ENCODE results near the gene UGT2B17. TPM values are rescaled to one million over a fixed set of nuclear protein-coding genes. Genes with fewer than 3 reads are reported as not detected.
"Not testable (repeated sequence)": the region's sequence is repeated elsewhere in the genome, so short reads cannot be mapped to it uniquely, and the experiment has no call there.

The UGT2B17 gene
- total and polyA plus RNA-seq, 2 donors (not counting 3 experiments of a cell fraction or from before 2014, with no cell fraction given): not detected

GRCh38 chr4:68518889-68519288 lies 57.2 kb downstream of the UGT2B17 start:
- no peak for DNase-seq (ENCODE audit: low read depth, low spot score)
- Histone ChIP-seq H3K9ac (replicated peaks; ENCODE audit: extremely low read depth, insufficient read depth, low read length) (no peak overlapping the region), H3K4me2 (ENCODE audit: insufficient read depth, low read length) (no peak overlapping the region), H4K20me1 (replicated peaks; ENCODE audit: control insufficient read depth, extremely low read depth, insufficient read depth, low read length) (no peaks in the 10 kb centered on the region), H3K4me3 (replicated peaks in 1 of 3; ENCODE audit: insufficient read depth in 1 of 3, low read depth in 1 of 3, low read length in 3 of 3) (no peak overlapping the region), H3K4me1 (ENCODE audit: control insufficient read depth, extremely low read depth, insufficient read depth, low read length) (no peaks in the 10 kb centered on the region), H3K27ac (ENCODE audit: insufficient read depth, low read depth, low read length) (no peak overlapping the region), H2AFZ (ENCODE audit: low read depth, low read length) (no peak overlapping the region), H3K36me3 (ENCODE audit: control insufficient read depth in 2 of 2, extremely low read depth in 1 of 2, insufficient read depth in 2 of 2, low read length in 2 of 2) (no peaks in the 10 kb centered on the region), H3K9me1 (replicated peaks; ENCODE audit: control insufficient read depth, extremely low read depth, insufficient read depth, low read length) (no peaks in the 10 kb centered on the region), H3K79me2 (ENCODE audit: control insufficient read depth, insufficient read depth, low read length) (no peaks in the 10 kb centered on the region), H3K9me3 (replicated peaks; ENCODE audit: control insufficient read depth, insufficient read depth, low read length) (no peaks in the 10 kb centered on the region), H3K27me3 (ENCODE audit: control insufficient read depth in 2 of 2, insufficient read depth in 2 of 2, low read length in 2 of 2) (no peaks in the 10 kb centered on the region)
- TF ChIP-seq CTCF (IDR thresholded peaks at IDR 0.05; ENCODE audit: extremely low read depth in 1 of 2, insufficient read depth in 1 of 2, low read depth in 1 of 2, low read length in 2 of 2): no peak
- TF ChIP-seq JUN (IDR thresholded peaks at IDR 0.05; ENCODE audit: borderline replicate concordance, insufficient read depth, insufficient read length, low read depth): no peak
- no peak for TF ChIP-seq FOS (IDR thresholded peaks at IDR 0.05; ENCODE audit: borderline replicate concordance, insufficient read depth, low read length)
- TF ChIP-seq GATA2 (IDR thresholded peaks at IDR 0.05; ENCODE audit: insufficient read depth, insufficient read length, low read depth, low read length): no peak
- no peak for TF ChIP-seq POLR2A (IDR thresholded peaks at IDR 0.05; ENCODE audit: low read depth, low read length)
- no peak for TF ChIP-seq EZH2 (IDR thresholded peaks at IDR 0.05; ENCODE audit: borderline replicate concordance, low read depth, low read length, severe bottlenecking)
- TF ChIP-seq POLR2AphosphoS5 (IDR thresholded peaks at IDR 0.05; ENCODE audit: insufficient read depth, low read depth, low read length): no peak
- dilution Hi-C loops (cut with MboI; ENCODE audit: extremely low pct_ligation_motif_present, low sequenced_read_pairs) (no loop called here), intact Hi-C loops (cut with micrococcal nuclease) (no loop called here)
- CTCF ChIA-PET: no interaction called here
- no TSS peak for BruUV-seq (replicated peaks)
- POLR2A ChIA-PET: no interaction called here
- FAIRE-seq: no peak

- H3K9ac ChIP-seq (replicated peaks; ENCODE audit: extremely low read depth, insufficient read depth, low read length); H3K27ac ChIP-seq (ENCODE audit: insufficient read depth, low read depth, low read length); H4K20me1 ChIP-seq (replicated peaks; ENCODE audit: control insufficient read depth, extremely low read depth, insufficient read depth, low read length); dilution Hi-C loops (cut with MboI; ENCODE audit: extremely low pct_ligation_motif_present, low sequenced_read_pairs); H3K4me3 ChIP-seq (replicated peaks in 1 of 3; ENCODE audit: insufficient read depth in 1 of 3, low read depth in 1 of 3, low read length in 3 of 3); BruUV-seq (replicated peaks); H2AFZ ChIP-seq (ENCODE audit: low read depth, low read length); H3K79me2 ChIP-seq (ENCODE audit: control insufficient read depth, insufficient read depth, low read length); DNase-seq (ENCODE audit: low read depth, low spot score); POLR2A ChIA-PET; intact Hi-C loops (cut with micrococcal nuclease); H3K9me3 ChIP-seq (replicated peaks; ENCODE audit: control insufficient read depth, insufficient read depth, low read length); H3K36me3 ChIP-seq (ENCODE audit: control insufficient read depth in 2 of 2, extremely low read depth in 1 of 2, insufficient read depth in 2 of 2, low read length in 2 of 2); CTCF ChIA-PET; H3K4me1 ChIP-seq (ENCODE audit: control insufficient read depth, extremely low read depth, insufficient read depth, low read length); H3K4me2 ChIP-seq (ENCODE audit: insufficient read depth, low read length); H3K9me1 ChIP-seq (replicated peaks; ENCODE audit: control insufficient read depth, extremely low read depth, insufficient read depth, low read length); H3K27me3 ChIP-seq (ENCODE audit: control insufficient read depth in 2 of 2, insufficient read depth in 2 of 2, low read length in 2 of 2); FAIRE-seq: not testable (repeated sequence)
Observed at GRCh38 chr4:68505452-68505851, 70.7 kb downstream of the UGT2B17 start.

DNA sequence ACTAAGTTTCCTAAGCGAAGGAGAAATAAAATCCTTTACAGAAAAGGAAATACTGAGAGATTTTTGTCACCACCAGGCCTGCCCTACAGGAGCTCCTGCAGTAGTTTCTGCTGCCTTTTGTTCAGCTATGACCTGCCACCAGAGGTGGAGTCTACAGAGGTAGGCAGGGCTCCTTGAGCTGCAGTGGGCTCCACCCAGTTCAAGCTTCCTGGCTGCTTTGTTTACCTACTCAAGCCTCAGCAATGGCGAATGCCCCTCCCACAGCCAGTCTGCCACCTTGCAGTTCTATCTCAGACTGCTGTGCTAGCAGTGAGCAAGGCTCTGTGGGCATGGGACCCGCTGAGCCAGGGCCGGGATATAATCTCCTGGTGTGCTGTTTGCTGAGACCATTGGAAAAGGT lies 71.3 kb downstream of the UGT2B17 start:
- H2AFZ ChIP-seq (ENCODE audit: low read depth, low read length); H3K4me1 ChIP-seq (ENCODE audit: control insufficient read depth, extremely low read depth, insufficient read depth, low read length); H3K4me2 ChIP-seq (ENCODE audit: insufficient read depth, low read length); H3K36me3 ChIP-seq (ENCODE audit: control insufficient read depth in 2 of 2, extremely low read depth in 1 of 2, insufficient read depth in 2 of 2, low read length in 2 of 2); dilution Hi-C loops (cut with MboI; ENCODE audit: extremely low pct_ligation_motif_present, low sequenced_read_pairs); BruUV-seq (replicated peaks); FAIRE-seq; POLR2A ChIA-PET; intact Hi-C loops (cut with micrococcal nuclease); H3K4me3 ChIP-seq (replicated peaks in 1 of 3; ENCODE audit: insufficient read depth in 1 of 3, low read depth in 1 of 3, low read length in 3 of 3); H3K9me1 ChIP-seq (replicated peaks; ENCODE audit: control insufficient read depth, extremely low read depth, insufficient read depth, low read length); DNase-seq (ENCODE audit: low read depth, low spot score); H3K27ac ChIP-seq (ENCODE audit: insufficient read depth, low read depth, low read length); CTCF ChIA-PET; H3K9me3 ChIP-seq (replicated peaks; ENCODE audit: control insufficient read depth, insufficient read depth, low read length); H3K27me3 ChIP-seq (ENCODE audit: control insufficient read depth in 2 of 2, insufficient read depth in 2 of 2, low read length in 2 of 2); H4K20me1 ChIP-seq (replicated peaks; ENCODE audit: control insufficient read depth, extremely low read depth, insufficient read depth, low read length); H3K9ac ChIP-seq (replicated peaks; ENCODE audit: extremely low read depth, insufficient read depth, low read length); H3K79me2 ChIP-seq (ENCODE audit: control insufficient read depth, insufficient read depth, low read length): not testable (repeated sequence)

Data from endothelial cell of umbilical vein (primary cell).